Mesendoderm (in vitro differentiated cells): Measurements from ENCODE around the gene XPO5.
"Not testable (repeated sequence)": the region's sequence is repeated elsewhere in the genome, so short reads cannot be mapped to it uniquely, and the experiment has no call there.

ENCODE experiments used
- DNase-seq: peaks from one replicate; pipeline ENCODE4 v3.0.0; 2013
- H2AK5ac ChIP-seq: 2 replicates; pipeline ENCODE4 v1.6.1; 2013; ENCODE audit warnings: low read length, inconsistent platforms
- H2BK120ac ChIP-seq: 2 replicates; pipeline ENCODE4 v1.6.1; 2013; ENCODE audit warnings: low read depth, mild to moderate bottlenecking, low read length, moderate library complexity, mixed read lengths
- H2BK15ac ChIP-seq: replicated peaks from 2 replicates; pipeline ENCODE4 v1.6.1; 2013; ENCODE audit warnings: low read depth, mild to moderate bottlenecking, moderate library complexity
- H2BK5ac ChIP-seq: 2 replicates; pipeline ENCODE4 v1.6.1; 2013; ENCODE audit warnings: low read length, inconsistent platforms
- H3K18ac ChIP-seq: 2 replicates; pipeline ENCODE4 v1.6.1; 2013; ENCODE audit warnings: mild to moderate bottlenecking, low read length, mixed read lengths
- H3K23ac ChIP-seq: one replicate; pipeline ENCODE4 v1.6.1; 2013; ENCODE audit warnings: low read length
- H3K27ac ChIP-seq: 2 replicates; pipeline ENCODE4 v1.5.1; 2013; ENCODE audit warnings: low read depth, mild to moderate bottlenecking, inconsistent platforms, low read length, moderate library complexity
- H3K27me3 ChIP-seq: 2 replicates; pipeline ENCODE4 v1.6.1; 2013; ENCODE audit warnings: low read length, control low read depth, mild to moderate bottlenecking, inconsistent platforms; ENCODE audit not compliant: insufficient read depth, poor library complexity
- H3K36me3 ChIP-seq: 2 replicates; pipeline ENCODE4 v1.6.1; 2013; ENCODE audit warnings: low read length, inconsistent platforms; ENCODE audit not compliant: control insufficient read depth, insufficient read depth
- H3K4ac ChIP-seq: one replicate; pipeline ENCODE4 v1.6.1; 2013; ENCODE audit warnings: low read depth, mild to moderate bottlenecking, low read length, moderate library complexity
- H3K4me1 ChIP-seq: 2 replicates; pipeline ENCODE4 v1.6.1; 2013; ENCODE audit warnings: low read depth, low read length, inconsistent platforms; ENCODE audit not compliant: control insufficient read depth
- H3K4me2 ChIP-seq: 2 replicates; pipeline ENCODE4 v1.6.1; 2013; ENCODE audit warnings: low read length
- H3K4me3 ChIP-seq: 2 replicates; pipeline ENCODE4 v1.5.1; 2013; ENCODE audit warnings: mild to moderate bottlenecking, low read length
- H3K56ac ChIP-seq: one replicate; pipeline ENCODE4 v1.6.1; 2013; ENCODE audit warnings: low read length
- H3K79me1 ChIP-seq: 2 replicates; pipeline ENCODE4 v1.6.1; 2013; ENCODE audit warnings: low read length, inconsistent platforms
- H3K79me2 ChIP-seq: 2 replicates; pipeline ENCODE4 v1.6.1; 2013; ENCODE audit warnings: mild to moderate bottlenecking, low read length; ENCODE audit not compliant: control insufficient read depth, insufficient read depth
- H3K9ac ChIP-seq: 2 replicates; pipeline ENCODE4 v1.6.1; 2013; ENCODE audit warnings: low read length, inconsistent platforms
- H4K5ac ChIP-seq: one replicate; pipeline ENCODE4 v1.6.1; 2013; ENCODE audit warnings: low read length
- H4K8ac ChIP-seq: one replicate; pipeline ENCODE4 v1.6.1; 2013; ENCODE audit warnings: low read depth, mild to moderate bottlenecking, control low read depth, low read length, moderate library complexity
- WGBS: extraction: QIAGEN DNeasy Blood & Tissue Kit; methylation state at CpG from one replicate; pipeline ENCODE4 v1.1.7; 2013; ENCODE audit warnings: low lambda C conversion rate, missing lambda C conversion rate; ENCODE audit not compliant: insufficient coverage; ENCODE audit errors: extremely low coverage; 5-methylcytosine and 5-hydroxymethylcytosine counted together

The XPO5 gene

GRCh38 chr6:43538986-43539385 is 36.9 kb downstream of the XPO5 start:
- WGBS: no CpG with 5 or more reads among the region's 17 CpGs
- not testable (repeated sequence) for H2BK5ac ChIP-seq, H3K4me1 ChIP-seq, DNase-seq, H4K5ac ChIP-seq, H3K56ac ChIP-seq, H3K36me3 ChIP-seq, H2BK120ac ChIP-seq, H3K4me3 ChIP-seq, H3K79me2 ChIP-seq, H3K4ac ChIP-seq, H4K8ac ChIP-seq, H3K23ac ChIP-seq, H3K4me2 ChIP-seq, H3K27ac ChIP-seq, H3K79me1 ChIP-seq, H2BK15ac ChIP-seq, H2AK5ac ChIP-seq, H3K18ac ChIP-seq, H3K27me3 ChIP-seq, H3K9ac ChIP-seq

- no peaks in the 10 kb centered on the region for H3K4me1 ChIP-seq
- H3K4ac ChIP-seq: no peak overlapping the region
- H4K8ac ChIP-seq: no peak overlapping the region
- H3K56ac ChIP-seq: no peak overlapping the region
- H3K4me3 ChIP-seq: no peak overlapping the region
- no peak overlapping the region for H2BK120ac ChIP-seq
- no peak overlapping the region for H3K9ac ChIP-seq
- H3K4me2 ChIP-seq: no peak overlapping the region
- H3K27me3 ChIP-seq: no peaks in the 10 kb centered on the region
- no peak overlapping the region for H3K23ac ChIP-seq
- WGBS: no CpG with 5 or more reads among the region's 1 CpG
- no peak overlapping the region for H2AK5ac ChIP-seq
- no peak overlapping the region for H3K18ac ChIP-seq
- no peak overlapping the region for H2BK5ac ChIP-seq
- no peaks in the 10 kb centered on the region for H3K79me1 ChIP-seq
- no peak overlapping the region for H2BK15ac ChIP-seq
- no peaks in the 10 kb centered on the region for H3K79me2 ChIP-seq
- peaks cover 6% of the 10 kb centered on the region for H3K36me3 ChIP-seq
- no peak for DNase-seq
- H3K27ac ChIP-seq: no peak overlapping the region
- H4K5ac ChIP-seq: no peak overlapping the region
These were observed 43.6 kb downstream of the XPO5 start for GRCh38 chr6:43532201-43532600.

GRCh38 chr6:43524483-43524961 is 51.3 kb downstream of the XPO5 start:
- Histone ChIP-seq H4K8ac (no peak overlapping the region), H3K4me1 (no peaks in the 10 kb centered on the region), H3K27me3 (no peaks in the 10 kb centered on the region), H3K4me2 (no peak overlapping the region), H3K79me1 (no peaks in the 10 kb centered on the region), H2BK120ac (no peak overlapping the region), H3K27ac (no peak overlapping the region), H3K4ac (no peak overlapping the region), H3K36me3 (peaks cover 35% of the 10 kb centered on the region), H3K23ac (no peak overlapping the region), H3K56ac (no peak overlapping the region), H2BK5ac (no peak overlapping the region), H3K79me2 (no peaks in the 10 kb centered on the region), H2BK15ac (no peak overlapping the region), H3K4me3 (no peak overlapping the region), H3K18ac (no peak overlapping the region), H4K5ac (no peak overlapping the region), H3K9ac (no peak overlapping the region), H2AK5ac (no peak overlapping the region)
- no CpG with 5 or more reads among the region's 10 CpGs for WGBS
- no peak for DNase-seq

GRCh38 chr6:43523284-43523683 is 52.6 kb downstream of the XPO5 start:
- Histone ChIP-seq H2BK5ac (no peak overlapping the region), H3K4ac (no peak overlapping the region), H3K23ac (no peak overlapping the region), H3K4me3 (no peak overlapping the region), H3K36me3 (peaks cover 33% of the 10 kb centered on the region), H3K27me3 (no peaks in the 10 kb centered on the region), H3K27ac (no peak overlapping the region), H4K5ac (no peak overlapping the region), H3K18ac (no peak overlapping the region), H4K8ac (no peak overlapping the region), H3K79me2 (peaks cover 7% of the 10 kb centered on the region), H3K4me1 (no peaks in the 10 kb centered on the region), H2BK120ac (no peak overlapping the region), H3K9ac (no peak overlapping the region), H2AK5ac (no peak overlapping the region), H3K4me2 (no peak overlapping the region), H3K79me1 (peaks cover 4% of the 10 kb centered on the region), H3K56ac (no peak overlapping the region), H2BK15ac (no peak overlapping the region)
- no peak for DNase-seq
- no CpG with 5 or more reads among the region's 3 CpGs for WGBS

- peaks cover 13% of the 10 kb centered on the region for H3K79me2 ChIP-seq
- no peak overlapping the region for H3K9ac ChIP-seq
- H3K27ac ChIP-seq: no peak overlapping the region
- H2BK5ac ChIP-seq: no peak overlapping the region
- no peak overlapping the region for H2BK15ac ChIP-seq
- H3K79me1 ChIP-seq: peaks cover 4% of the 10 kb centered on the region
- H3K18ac ChIP-seq: no peak overlapping the region
- no peaks in the 10 kb centered on the region for H3K27me3 ChIP-seq
- no peak overlapping the region for H3K4me3 ChIP-seq
- H3K36me3 ChIP-seq: peaks cover 30% of the 10 kb centered on the region
- no peak overlapping the region for H3K4me2 ChIP-seq
- H4K8ac ChIP-seq: no peak overlapping the region
- DNase-seq: no peak
- H3K4me1 ChIP-seq: peaks cover 2% of the 10 kb centered on the region
- no peak overlapping the region for H3K4ac ChIP-seq
- no CpG with 5 or more reads among the region's 8 CpGs for WGBS
- H2AK5ac ChIP-seq: no peak overlapping the region
- no peak overlapping the region for H3K56ac ChIP-seq
- no peak overlapping the region for H4K5ac ChIP-seq
- H2BK120ac ChIP-seq: no peak overlapping the region
- H3K23ac ChIP-seq: no peak overlapping the region
These were observed 53.1 kb downstream of the XPO5 start for GRCh38 chr6:43522547-43523261.

- no peak overlapping the region for H3K18ac ChIP-seq
- H3K4me2 ChIP-seq: no peak overlapping the region
- H4K5ac ChIP-seq: no peak overlapping the region
- no peak overlapping the region for H2BK120ac ChIP-seq
- no peak overlapping the region for H3K27ac ChIP-seq
- no peak overlapping the region for H3K4me3 ChIP-seq
- no peaks in the 10 kb centered on the region for H3K27me3 ChIP-seq
- H2BK15ac ChIP-seq: no peak overlapping the region
- no peak overlapping the region for H3K4ac ChIP-seq
- H3K79me1 ChIP-seq: peaks cover 6% of the 10 kb centered on the region
- H2BK5ac ChIP-seq: no peak overlapping the region
- peaks cover 2% of the 10 kb centered on the region for H3K4me1 ChIP-seq
- no CpG with 5 or more reads among the region's 2 CpGs for WGBS
- H3K56ac ChIP-seq: no peak overlapping the region
- H3K79me2 ChIP-seq: peaks cover 19% of the 10 kb centered on the region
- no peak overlapping the region for H2AK5ac ChIP-seq
- H3K9ac ChIP-seq: no peak overlapping the region
- H4K8ac ChIP-seq: no peak overlapping the region
- H3K36me3 ChIP-seq: peaks cover 29% of the 10 kb centered on the region
- H3K23ac ChIP-seq: no peak overlapping the region
- no peak for DNase-seq
These were observed 54.0 kb downstream of the XPO5 start for GRCh38 chr6:43521836-43522235.
